A549 (cell line): ENCODE results near the gene TRPM2.

ENCODE experiments used
- CEBPB ChIP-seq, 2 experiments: fragments of >200 bp in 1 of 2; sonication (Bioruptor Twin) in 1 of 2; formaldehyde crosslinking in 1 of 2; IDR thresholded peaks; 2 replicates each; pipeline ENCODE4 v1.6.1; 2012 to 2016
- FOSL2 ChIP-seq, 2 experiments: fragments of 450-650 bp in 1 of 2; fragments of >200 bp in 1 of 2; sonication (Bioruptor Twin) in 1 of 2; formaldehyde crosslinking; IDR thresholded peaks; 2 replicates each; pipeline versions ENCODE4 v1.5.0 to v1.6.1; 2016 to 2020; ENCODE audit warnings: mild to moderate bottlenecking in 1 of 2, moderate library complexity in 1 of 2
- POLR2A ChIP-seq: IDR thresholded peaks from 2 replicates; pipeline ENCODE4 v1.6.1; 2012; ENCODE audit warnings: mild to moderate bottlenecking, low read length
- ZNF302 ChIP-seq: fragments of 250-450 bp; sonication (Bioruptor Pico); IDR thresholded peaks from 2 replicates; pipeline ENCODE4 v1.9.0; 2021; ENCODE audit warnings: inconsistent platforms, mild to moderate bottlenecking, moderate library complexity

GRCh38 chr21:44320847-44321246, 32.6 kb upstream of the TRPM2 start:
- no peak for TF ChIP-seq FOSL2 (IDR thresholded peaks at IDR 0.05)
- no peak for TF ChIP-seq FOSL2 (CRISPR knock-in tag; IDR thresholded peaks at IDR 0.05)
- TF ChIP-seq POLR2A = no peak
- no peak for TF ChIP-seq ZNF302 (CRISPR knock-in tag)
- TF ChIP-seq CEBPB (IDR thresholded peaks at IDR 0.05) = no peak
